Brain microvascular endothelial cell (primary cell): ENCODE data around the gene PARD3.
"Not testable (repeated sequence)": the region's sequence is repeated elsewhere in the genome, so short reads cannot be mapped to it uniquely, and the experiment has no call there.

ENCODE experiments used
- DNase-seq: peaks from one replicate; pipeline ENCODE4 v3.0.0-alpha.2; 2020
- H3K27ac ChIP-seq: fragments of 250-450 bp; sonication (Bioruptor Pico); 2 replicates; pipeline ENCODE4 v1.5.1; 2020; ENCODE audit warnings: mild to moderate bottlenecking, moderate library complexity
- H3K27me3 ChIP-seq: fragments of 250-450 bp; sonication (Bioruptor Pico); replicated peaks from 2 replicates; pipeline ENCODE4 v1.5.1; 2020; ENCODE audit warnings: mild to moderate bottlenecking
- H3K36me3 ChIP-seq: fragments of 250-450 bp; sonication (Bioruptor Pico); replicated peaks from 2 replicates; pipeline ENCODE4 v1.5.1; 2020; ENCODE audit warnings: mild to moderate bottlenecking
- H3K4me3 ChIP-seq: 2 replicates; pipeline ENCODE4 v1.5.1; 2011; ENCODE audit warnings: low read depth, mild to moderate bottlenecking, control low read depth, low read length, moderate library complexity
- CTCF ChIP-seq: IDR thresholded peaks from 2 replicates; pipeline ENCODE4 v1.5.1; 2011; ENCODE audit warnings: low read depth, mild to moderate bottlenecking, moderate library complexity, low read length, control low read depth, inconsistent platforms; ENCODE audit errors: missing control alignments
- in situ Hi-C: cut with HindIII; loops from 2 replicates; pipeline ENCODE4 v1.10.0; 2017; ENCODE audit warnings: low sequenced_read_pairs, low pct_ligation_motif_present

PARD3 gene

GRCh38 chr10:34756584-34756983 lies 58.5 kb downstream of the PARD3 start:
- in situ Hi-C loops: no loop called here
- no peak for TF ChIP-seq CTCF
- H3K27me3 ChIP-seq: no peaks in the 10 kb centered on the region
- DNase-seq: no peak
- no peak overlapping the region for H3K27ac ChIP-seq
- no peaks in the 10 kb centered on the region for H3K36me3 ChIP-seq
- H3K4me3 ChIP-seq: no peak overlapping the region

- Histone ChIP-seq H3K4me3 (no peak overlapping the region), H3K36me3 (no peaks in the 10 kb centered on the region), H3K27ac (no peak overlapping the region), H3K27me3 (no peaks in the 10 kb centered on the region)
- no peak for TF ChIP-seq CTCF
- in situ Hi-C loops: no loop called here
- no peak for DNase-seq
Observed at GRCh38 chr10:34753014-34753757, 61.9 kb downstream of the PARD3 start.

- Histone ChIP-seq H3K36me3 (no peaks in the 10 kb centered on the region), H3K27ac (no peak overlapping the region), H3K27me3 (no peaks in the 10 kb centered on the region), H3K4me3 (no peak overlapping the region)
- in situ Hi-C loops: no loop called here
- TF ChIP-seq CTCF: no peak
- no peak for DNase-seq
Observed at GRCh38 chr10:34751272-34751671, 63.8 kb downstream of the PARD3 start.

GRCh38 chr10:34750795-34751194 lies 64.3 kb downstream of the PARD3 start:
- DNase-seq, in situ Hi-C loops: not testable (repeated sequence)

GRCh38 chr10:34748767-34749166 lies 66.3 kb downstream of the PARD3 start:
- in situ Hi-C loops: no loop called here

More at GRCh38 chr10:34750795-34751194, 64.3 kb downstream of the PARD3 start:
- not testable (repeated sequence) for H3K27ac ChIP-seq, H3K4me3 ChIP-seq, H3K27me3 ChIP-seq, H3K36me3 ChIP-seq

GRCh38 chr10:34748357-34748756 lies 66.7 kb downstream of the PARD3 start:
- H3K36me3 ChIP-seq: no peaks in the 10 kb centered on the region
- H3K27me3 ChIP-seq: no peaks in the 10 kb centered on the region
- H3K27ac ChIP-seq: no peak overlapping the region
- DNase-seq: no peak
- no peak overlapping the region for H3K4me3 ChIP-seq
- in situ Hi-C loops: no loop called here
- no peak for TF ChIP-seq CTCF

More at GRCh38 chr10:34748767-34749166, 66.3 kb downstream of the PARD3 start:
- no peak for DNase-seq
- Histone ChIP-seq H3K27me3 (no peaks in the 10 kb centered on the region), H3K27ac (no peak overlapping the region), H3K4me3 (no peak overlapping the region), H3K36me3 (no peaks in the 10 kb centered on the region)
- TF ChIP-seq CTCF: no peak
